HG03469 (cell line): ENCODE measurements around the gene ABCG1.

Source experiments
- ATAC-seq: cut with Tn5 transposase; IDR thresholded peaks from one replicate; pipeline ENCODE4 v1.9.1; 2021; ENCODE audit warnings: mild to moderate bottlenecking, moderate library complexity, moderate number of reproducible peaks; ENCODE audit not compliant: unreplicated experiment

ABCG1 gene

DNA sequence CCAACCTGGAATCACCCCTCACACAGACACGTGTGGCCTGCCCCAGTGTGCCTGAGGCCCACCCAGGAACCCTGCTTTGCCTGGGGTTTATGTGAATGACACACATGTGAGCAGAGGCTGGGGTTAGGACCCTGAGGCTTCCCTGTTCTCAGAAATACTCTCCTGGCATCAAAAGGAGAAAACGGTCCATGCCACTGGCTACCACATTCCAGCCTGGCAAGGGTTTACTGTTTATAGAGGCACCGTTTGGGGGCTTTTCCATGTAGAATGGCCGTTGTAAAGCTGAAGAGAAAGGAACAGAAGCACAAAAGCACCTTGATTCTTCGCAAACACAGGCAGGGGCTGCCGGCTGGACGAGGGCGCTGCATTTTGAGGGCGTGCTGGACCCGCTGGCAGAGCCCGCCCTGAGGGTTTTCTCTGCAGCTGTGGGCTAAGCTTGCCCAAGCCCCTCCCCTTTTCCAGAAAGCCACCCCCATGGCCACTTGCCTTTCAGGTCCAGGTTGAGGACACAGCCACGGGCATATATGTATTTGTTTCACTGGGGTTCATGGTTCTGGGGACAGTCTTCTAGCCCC, 83.2 kb downstream of the ABCG1 start:
- no peak for ATAC-seq

DNA sequence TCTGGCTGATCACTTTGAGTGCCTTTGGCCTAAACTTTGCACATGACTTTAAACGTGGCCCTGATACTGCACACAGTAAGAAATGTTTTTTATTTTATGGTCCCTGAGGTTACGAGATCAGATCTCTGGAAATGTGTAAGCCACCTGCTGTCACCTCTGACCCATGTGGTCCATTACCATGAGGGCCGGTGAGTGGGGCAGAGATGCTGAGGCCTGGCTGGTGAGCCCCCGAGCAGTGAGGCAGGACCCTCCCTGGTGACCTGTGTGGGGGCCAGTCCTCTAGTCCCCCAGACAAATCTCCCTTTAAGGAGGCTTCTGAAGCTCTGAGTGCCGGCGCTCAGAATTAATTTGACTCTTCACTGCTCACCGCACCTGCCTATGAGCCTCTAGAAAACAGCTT, 83.9 kb downstream of the ABCG1 start:
- ATAC-seq: no peak

DNA sequence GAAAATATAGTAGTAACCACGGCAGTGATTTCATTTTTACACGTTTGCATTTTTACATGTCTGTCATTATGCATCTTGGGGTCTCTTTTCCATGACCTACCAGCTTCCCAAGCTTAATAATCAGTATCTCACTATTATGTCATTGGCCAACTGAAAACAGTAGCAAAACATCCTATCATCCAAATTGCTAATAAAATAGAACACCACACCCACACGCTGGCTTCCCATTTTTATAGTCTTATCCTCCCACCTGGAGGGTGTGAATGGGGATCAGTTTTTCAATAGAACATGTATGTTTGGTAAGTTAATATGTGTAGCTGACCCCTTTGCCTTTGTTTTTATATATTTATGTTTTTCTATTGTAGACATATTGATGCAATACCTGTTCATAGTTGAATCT, 84.5 kb downstream of the ABCG1 start:
- ATAC-seq: no peak

DNA sequence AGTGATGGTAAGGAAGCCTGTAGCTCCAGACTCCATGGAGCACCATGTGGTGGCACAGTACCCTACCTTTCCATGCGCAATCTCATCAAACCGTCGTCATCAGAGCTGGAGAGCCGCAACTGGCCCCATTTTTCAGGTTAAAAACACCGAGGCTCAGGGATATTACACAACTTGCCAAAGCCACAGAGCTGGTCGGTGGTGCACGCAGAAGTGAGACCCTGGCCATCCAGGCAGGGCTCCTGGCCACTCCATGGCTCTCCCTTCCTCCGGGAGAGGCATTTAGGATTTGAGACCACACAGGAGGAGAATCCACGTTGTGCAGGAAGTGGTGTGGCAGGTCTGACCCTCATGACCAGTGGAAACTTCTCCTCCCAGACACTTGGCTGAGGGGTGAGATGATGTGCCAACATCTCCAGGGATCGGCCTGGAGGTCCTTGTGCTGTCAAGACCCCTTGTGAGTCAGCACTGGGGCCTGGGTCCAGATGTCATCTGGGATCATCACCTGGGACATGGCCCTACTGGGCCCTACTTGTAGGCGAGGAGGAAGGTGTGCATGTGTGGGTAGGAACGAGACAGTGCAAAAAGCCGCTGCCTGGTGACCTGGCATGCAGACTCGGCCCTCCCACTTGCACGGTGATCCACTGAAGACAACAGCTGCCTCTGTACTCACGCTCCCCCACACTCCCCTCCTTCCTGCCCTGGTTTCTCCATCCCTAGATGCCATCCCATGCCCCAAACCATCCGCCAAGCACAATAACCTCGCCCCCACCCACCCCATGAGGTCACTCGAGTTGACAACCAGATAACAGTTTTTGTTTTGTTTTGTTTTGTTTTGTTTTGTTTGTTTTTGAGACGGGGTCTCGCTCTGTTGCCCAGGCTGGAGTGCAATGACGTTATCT, 85.9 kb downstream of the ABCG1 start:
- no peak for ATAC-seq

- ATAC-seq: no peak
Measured at GRCh38 chr21:42305707-42306147, 86.8 kb downstream of the ABCG1 start.

DNA sequence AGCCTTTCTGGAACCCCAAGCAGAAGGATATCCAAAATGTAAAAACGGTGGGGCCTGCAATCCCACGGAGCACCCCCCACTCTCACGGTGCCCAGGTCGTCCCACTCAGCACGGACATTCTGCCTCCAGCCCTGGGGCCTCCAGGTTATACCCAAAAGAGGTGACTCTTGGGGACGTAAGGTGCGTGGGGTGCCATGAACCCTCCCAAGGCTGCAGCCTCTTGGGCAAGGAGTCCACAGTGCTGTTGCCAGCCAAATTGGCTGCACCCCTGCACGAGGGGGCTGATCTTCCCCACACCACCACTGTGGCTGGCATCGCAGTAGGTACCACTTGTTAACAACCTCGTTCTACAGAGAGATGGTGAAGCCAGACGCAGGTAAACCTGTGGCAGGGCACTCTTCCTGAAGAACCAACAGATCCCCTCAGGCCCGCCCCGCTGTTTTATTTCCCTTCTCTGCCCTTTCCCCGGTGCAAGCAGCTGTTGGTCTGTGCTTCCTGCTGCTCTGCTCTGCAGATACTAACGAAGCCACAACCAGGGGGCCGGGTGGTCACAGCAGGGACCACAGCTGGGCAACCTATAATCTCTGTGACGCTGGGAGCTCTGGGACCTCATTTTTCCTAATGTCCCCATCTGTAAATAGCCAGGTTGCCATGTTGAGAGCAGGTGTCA, 87.6 kb downstream of the ABCG1 start:
- ATAC-seq: no peak

GRCh38 chr21:42307106-42307505, 88.2 kb downstream of the ABCG1 start:
- ATAC-seq: no peak

DNA sequence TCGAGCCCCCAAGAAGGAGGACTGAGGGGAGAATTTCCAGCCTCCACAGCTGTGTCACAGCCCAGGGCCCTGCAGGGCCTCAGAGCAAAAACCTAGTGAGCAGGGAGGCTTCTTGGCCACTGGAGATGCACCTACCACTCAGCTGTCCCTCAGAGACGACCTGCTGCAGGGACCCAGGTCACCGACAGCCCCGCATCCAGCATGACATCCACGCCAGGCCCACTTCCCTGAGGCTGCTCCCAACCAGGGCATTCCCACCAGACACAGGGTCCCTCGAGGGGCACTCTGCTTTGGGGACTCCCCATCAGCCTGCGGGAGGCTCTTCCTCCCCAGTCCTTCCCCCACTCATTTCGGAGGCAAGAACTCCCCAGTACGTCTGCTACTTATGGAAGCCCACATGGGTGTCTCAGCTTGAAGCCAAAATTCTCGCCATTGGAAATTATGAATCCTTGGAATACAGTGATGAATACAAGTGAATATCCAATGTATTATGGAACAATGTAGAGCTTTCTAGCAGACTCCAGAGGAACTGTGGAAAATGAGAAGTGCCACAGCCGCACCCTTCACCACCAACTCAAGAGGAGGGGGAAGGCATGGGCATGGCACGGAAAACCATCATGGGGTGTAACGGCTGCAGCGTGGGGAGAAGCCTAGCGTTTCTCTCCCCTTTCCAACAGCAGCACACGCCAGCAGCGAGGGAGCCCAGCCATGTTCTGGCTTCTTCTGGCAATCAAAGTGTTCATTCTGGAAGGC, 89.4 kb downstream of the ABCG1 start:
- no peak for ATAC-seq

GRCh38 chr21:42308914-42309752, 90.2 kb downstream of the ABCG1 start:
- no peak for ATAC-seq

- no peak for ATAC-seq
Measured at GRCh38 chr21:42309753-42310213, 90.8 kb downstream of the ABCG1 start.

- no peak for ATAC-seq
Measured at GRCh38 chr21:42310411-42311001, 91.6 kb downstream of the ABCG1 start.

DNA sequence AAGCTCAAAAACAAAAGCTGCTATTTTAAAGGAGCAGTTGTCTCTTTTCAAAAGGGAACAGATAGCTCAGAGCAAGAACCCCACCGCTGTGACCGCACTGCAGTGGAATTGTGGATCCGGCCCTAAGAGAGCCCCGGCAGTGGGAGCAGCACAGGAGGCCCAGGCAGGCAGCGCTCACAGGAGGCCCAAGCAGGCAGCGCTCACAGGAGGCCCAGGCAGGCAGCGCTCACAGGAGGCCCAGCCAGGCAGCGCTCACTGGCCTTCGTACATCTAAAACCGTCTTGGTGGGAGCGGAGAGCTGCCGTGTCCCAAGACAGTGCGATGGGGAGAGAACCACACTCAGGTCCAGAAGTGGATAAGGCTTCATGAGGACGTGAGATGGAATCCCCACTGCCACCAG, 92.2 kb downstream of the ABCG1 start:
- ATAC-seq: no peak

DNA sequence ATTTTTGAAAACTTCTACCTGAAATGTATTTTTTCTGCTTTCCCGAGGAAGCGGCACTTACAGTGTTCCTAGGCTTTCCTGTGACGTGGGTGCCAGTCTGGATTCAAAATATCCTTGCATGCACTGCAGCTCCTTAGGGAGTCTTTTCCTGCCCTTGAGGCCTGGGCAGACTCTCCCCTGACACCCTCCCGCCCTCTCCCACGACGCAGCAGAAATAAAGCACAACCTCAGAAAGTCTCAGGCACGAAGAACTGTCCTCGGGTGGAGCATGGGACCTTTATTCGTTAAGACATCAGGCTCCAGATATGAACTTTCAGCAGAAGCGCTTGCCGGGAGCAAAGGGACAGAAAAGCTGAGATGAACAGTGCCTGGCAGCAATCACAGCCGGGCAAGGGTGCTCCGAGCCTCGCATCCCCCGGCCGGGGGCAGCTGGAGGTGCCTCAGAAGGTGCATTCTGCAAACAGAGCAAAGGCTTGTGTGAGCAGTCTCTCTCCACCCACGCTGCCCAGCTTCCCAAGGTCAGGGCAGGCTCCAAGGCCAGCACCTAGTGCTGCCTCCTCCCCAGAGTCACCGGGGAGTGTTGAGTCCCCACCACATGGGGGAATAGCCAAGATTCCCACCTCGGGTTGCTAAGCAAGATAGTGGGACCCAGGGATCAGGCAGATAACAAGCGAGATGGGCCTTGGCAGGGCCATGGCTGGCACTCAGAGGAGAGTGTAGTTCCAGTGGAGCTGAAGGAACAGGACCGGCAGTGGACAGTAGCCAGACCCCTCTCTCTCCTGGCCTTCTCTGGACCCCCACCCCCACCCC, 93.1 kb downstream of the ABCG1 start:
- no peak for ATAC-seq

DNA sequence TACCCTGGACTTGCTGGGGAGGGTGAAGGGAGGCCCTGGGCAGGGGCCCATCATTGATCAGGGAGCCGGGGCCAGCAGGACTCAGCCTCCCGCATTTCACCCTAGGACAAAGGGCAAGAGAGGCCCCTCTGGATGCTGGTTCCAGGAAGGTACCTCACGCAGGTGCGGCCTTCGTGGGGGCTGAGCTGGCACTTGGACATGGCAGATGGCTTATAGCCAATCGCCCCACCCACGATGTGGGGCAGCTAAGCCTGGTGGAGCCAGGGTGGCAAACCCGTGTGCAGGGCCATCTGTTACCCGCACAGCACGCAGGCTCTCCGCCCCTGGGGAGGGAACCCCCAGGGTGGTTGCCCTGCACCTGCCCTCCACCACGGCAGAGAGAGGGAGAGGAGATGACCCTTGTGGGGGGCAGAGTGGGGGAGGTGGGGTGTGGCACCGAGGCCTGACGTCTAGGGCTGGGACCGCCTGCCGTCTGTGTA, 93.7 kb downstream of the ABCG1 start:
- no peak for ATAC-seq

DNA sequence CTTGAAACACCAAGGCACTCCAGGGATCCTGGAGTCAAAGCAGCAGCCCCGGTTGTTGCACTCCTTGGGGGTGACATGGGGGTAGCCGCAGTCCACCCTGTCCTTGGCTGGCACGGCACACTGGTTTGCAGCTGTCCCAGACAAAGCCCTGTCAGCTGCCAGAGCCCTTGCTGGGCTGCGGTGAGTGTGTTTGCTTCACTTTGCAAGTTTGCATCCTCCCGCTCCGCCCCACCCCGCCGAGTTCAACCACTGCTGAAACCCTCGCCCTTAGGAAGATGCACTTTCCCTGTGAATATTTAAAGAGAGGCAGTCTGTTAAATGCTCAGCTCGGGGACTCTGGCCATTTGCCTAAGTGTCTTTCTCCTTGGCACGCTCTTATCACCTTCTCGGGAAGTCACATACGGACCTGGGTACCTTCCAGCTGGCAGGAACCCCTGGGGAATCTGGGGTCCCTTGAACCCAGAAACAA, 94.6 kb downstream of the ABCG1 start:
- no peak for ATAC-seq

- ATAC-seq: no peak
Measured at GRCh38 chr21:42314616-42315295, 95.8 kb downstream of the ABCG1 start.

DNA sequence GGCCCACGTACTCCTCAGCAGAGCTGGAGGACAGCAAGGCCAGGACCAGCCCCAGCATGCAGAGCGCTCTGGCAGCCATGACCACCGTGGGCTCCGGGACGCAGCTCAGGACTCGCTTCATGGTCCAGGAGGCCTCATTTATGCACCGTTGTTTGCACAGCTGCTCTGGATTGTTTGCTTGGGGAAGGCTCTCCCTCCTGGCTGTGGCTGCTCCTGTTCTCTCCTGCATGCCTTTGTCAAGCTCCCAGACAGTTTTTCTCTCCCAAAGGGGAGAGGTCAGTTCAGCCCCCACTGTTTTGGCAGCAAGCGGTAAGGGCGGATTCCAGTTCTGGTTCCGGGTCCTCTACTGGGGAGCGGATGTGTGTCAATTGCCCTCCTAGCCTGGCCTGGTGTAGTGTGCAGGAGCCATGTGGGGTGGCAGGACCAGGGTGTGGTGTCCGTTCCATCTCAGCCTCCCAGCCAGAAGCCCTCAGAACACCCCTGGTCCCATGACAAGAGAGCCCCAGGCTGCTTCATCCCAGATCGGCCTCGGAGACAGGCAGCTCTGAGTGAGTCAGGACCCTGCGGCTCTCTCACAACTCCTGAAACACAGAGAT, 96.5 kb downstream of the ABCG1 start, which contains the start of gene TFF3:
Gene TFF3 (minus strand): TSS at position 114 of the 596 bp plus-strand sequence. CDS start 35 bp downstream, at position 79.
- ATAC-seq: no peak

- no peak for ATAC-seq
Measured at GRCh38 chr21:42316891-42317290, 98.0 kb downstream of the ABCG1 start.
